Psoas muscle (tissue), 8 donors: ENCODE results near the gene CHRDL2. TPM values are rescaled to one million over a fixed set of nuclear protein-coding genes. Genes with fewer than 3 reads are reported as not detected.

ENCODE experiments used
- ATAC-seq, 4 donors: fragments of 200-7000 bp; cut with Tn5 transposase; one replicate each; pipeline ENCODE4 v1.9.1; 2020; ENCODE audit warnings: moderate library complexity in 3 of 4, mild to moderate bottlenecking in 2 of 4
- DNase-seq, 2 donors: peaks; one replicate each; pipeline ENCODE4 v3.0.0-alpha.2; 2020
- H3K27ac ChIP-seq: fragments of 200-600 bp; one replicate; pipeline ENCODE4 v1.8.0; 2022
- H3K27me3 ChIP-seq, 3 donors: fragments of 200-600 bp in 1 of 3; one replicate each; pipeline versions ENCODE4 v1.6.1 to v1.8.0; 2013 to 2022; ENCODE audit warnings: low read length in 2 of 3, mild to moderate bottlenecking in 2 of 3, moderate library complexity in 1 of 3; ENCODE audit not compliant: insufficient read depth in 3 of 3
- H3K36me3 ChIP-seq, 2 donors: fragments of 200-600 bp in 1 of 2; one replicate each; pipeline versions ENCODE4 v1.6.1 to v1.8.0; 2013 to 2022; ENCODE audit warnings: low read depth in 1 of 2, mild to moderate bottlenecking in 1 of 2, moderate library complexity in 1 of 2; ENCODE audit not compliant: insufficient read depth in 1 of 2
- H3K4me1 ChIP-seq: fragments of 200-600 bp; one replicate; pipeline ENCODE4 v1.8.0; 2022
- H3K4me3 ChIP-seq: fragments of 200-600 bp; one replicate; pipeline ENCODE4 v1.8.0; 2022; ENCODE audit warnings: mild to moderate bottlenecking
- H3K9me3 ChIP-seq: fragments of 200-600 bp; one replicate; pipeline ENCODE4 v1.8.0; 2022
- CTCF ChIP-seq: fragments of 200-600 bp; IDR thresholded peaks from one replicate; pipeline ENCODE4 v1.8.0; 2022; ENCODE audit warnings: antibody characterized with exemption
- WGBS, 3 donors: extraction: QIAGEN DNeasy Blood & Tissue Kit; methylation state at CpG; one replicate each; pipeline versions ENCODE4 v1.1.6 to v1.1.7; 2013; 5-methylcytosine and 5-hydroxymethylcytosine counted together
- intact Hi-C, 2 donors: fragments of 100-400 bp; cut with DNase I; formaldehyde crosslinking; loops; one replicate each; pipeline versions ENCODE4 v1.11.0 to v1.14.2; 2022
- polyA plus RNA-seq, 3 donors: library from polyadenylated mRNA; stranded (reverse); fragments of 200-250 nt; gene quantifications; one replicate each; pipeline ENCODE4 v1.2.3, GENCODE V29; 2013
- total RNA-seq, 4 donors: library from RNA; stranded (reverse); fragmentation: NEBNext Ultra II Directional in 2 of 4; extraction: Animal tissue kit (Norgen Biotek cat#: 25700) in 2 of 4; gene quantifications; one replicate each; pipeline versions ENCODE4 v1.2.1 to v1.2.4, GENCODE V29; 2021 to 2023
- donor health status: healthy with polysubstance abuse.
- donor health status: DM: no; HTN: no; CAD: no; lungs with moderate emphysema.
- donor health status: Bipolar disorder and iron deficiency.
- donor health status: healthy.
- donor health status: DM: yes; HTN: yes; CAD: no.
- donor health status: DM: no; HTN: no; CAD: no.
- donor health status: DM: no; HTN: no; CAD: no.
- donor health status: DM: yes; HTN: yes; CAD: no.

CHRDL2 gene
- total and polyA plus RNA-seq, 7 donors: 0.39 to 14.1 (median 3.1) TPM

DNA sequence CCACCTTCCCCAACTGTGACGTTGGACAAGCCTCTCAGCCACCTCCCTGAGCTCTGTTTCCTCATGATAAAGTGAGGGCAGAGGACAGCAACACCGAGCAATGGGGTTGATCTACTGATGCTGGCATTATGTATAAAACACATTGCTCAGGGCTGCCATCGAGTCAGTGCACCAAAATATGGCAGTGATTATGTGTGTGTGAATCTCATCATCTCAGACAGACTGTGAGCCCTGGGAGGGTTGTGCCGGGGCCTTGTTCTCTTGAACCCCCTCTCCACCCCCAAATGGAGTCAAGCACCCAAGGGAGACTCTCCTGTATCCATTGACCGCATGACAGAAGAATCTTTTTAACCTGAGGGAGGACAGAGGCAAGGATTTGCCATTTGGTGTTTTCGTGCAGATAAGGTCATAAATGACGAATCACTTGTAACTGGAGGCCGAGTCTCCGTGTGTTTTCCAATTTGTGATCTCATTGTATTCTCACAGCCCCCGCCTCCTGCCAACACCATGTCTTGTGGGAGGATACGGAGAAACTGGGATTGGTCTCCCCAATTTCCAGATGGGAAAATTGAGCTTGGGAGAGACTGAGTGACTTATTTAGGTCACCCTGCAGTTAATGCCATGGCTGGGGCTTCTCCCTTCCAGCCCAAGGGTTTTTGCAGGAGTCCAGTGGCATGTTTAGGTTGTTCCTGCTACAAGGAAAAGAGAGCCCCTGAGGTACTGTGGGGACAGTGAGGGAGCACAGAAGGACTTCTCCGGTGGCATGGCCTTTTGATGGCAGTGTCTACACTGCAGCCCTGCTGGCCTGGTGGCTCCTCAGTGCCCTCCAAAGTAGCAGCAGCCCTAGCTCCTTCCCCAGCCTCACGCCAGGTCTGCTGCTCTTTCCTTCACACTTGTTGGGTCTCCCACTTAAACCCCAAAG, 52.4 kb downstream of the CHRDL2 start:
- no peak for TF ChIP-seq CTCF
- 70 to 78% (median 72%) methylated on average over 13 of the region's 13 CpGs for WGBS, 3 donors
- ATAC-seq: no peak
- Histone ChIP-seq H3K9me3 (no peaks in the 10 kb centered on the region), H3K27me3 (no peaks in the 10 kb centered on the region), H3K27ac (no peak overlapping the region), H3K4me1 (peaks cover 18% of the 10 kb centered on the region), H3K36me3 (no peaks in the 10 kb centered on the region), H3K4me3 (no peak overlapping the region)
- no peak for DNase-seq
- intact Hi-C loops: no loop called here

- WGBS, 3 donors: 85 to 87% (median 87%) methylated on average over 5 of the region's 5 CpGs
- DNase-seq: no peak
- no peak overlapping the region for H3K27ac ChIP-seq
These were observed 53.2 kb downstream of the CHRDL2 start for GRCh38 chr11:74678041-74678440.

GRCh38 chr11:74677131-74677530, 54.1 kb downstream of the CHRDL2 start:
- ATAC-seq (no peak), DNase-seq (no peak)
- Histone ChIP-seq H3K4me3 (no peak overlapping the region), H3K9me3 (no peaks in the 10 kb centered on the region), H3K36me3 (no peaks in the 10 kb centered on the region), H3K27me3 (no peaks in the 10 kb centered on the region), H3K4me1 (peaks cover 24% of the 10 kb centered on the region), H3K27ac (no peak overlapping the region)
- TF ChIP-seq CTCF: no peak
- intact Hi-C loops: no loop called here
- 54 to 70% (median 58%) methylated on average over 6 of the region's 6 CpGs for WGBS, 3 donors

More at GRCh38 chr11:74678041-74678440, 53.2 kb downstream of the CHRDL2 start:
- ATAC-seq: no peak
- no peaks in the 10 kb centered on the region for H3K27me3 ChIP-seq
- no peaks in the 10 kb centered on the region for H3K9me3 ChIP-seq
- intact Hi-C loops: no loop called here
- no peaks in the 10 kb centered on the region for H3K36me3 ChIP-seq
- H3K4me1 ChIP-seq: peaks cover 19% of the 10 kb centered on the region
- no peak overlapping the region for H3K4me3 ChIP-seq
- no peak for TF ChIP-seq CTCF

DNA sequence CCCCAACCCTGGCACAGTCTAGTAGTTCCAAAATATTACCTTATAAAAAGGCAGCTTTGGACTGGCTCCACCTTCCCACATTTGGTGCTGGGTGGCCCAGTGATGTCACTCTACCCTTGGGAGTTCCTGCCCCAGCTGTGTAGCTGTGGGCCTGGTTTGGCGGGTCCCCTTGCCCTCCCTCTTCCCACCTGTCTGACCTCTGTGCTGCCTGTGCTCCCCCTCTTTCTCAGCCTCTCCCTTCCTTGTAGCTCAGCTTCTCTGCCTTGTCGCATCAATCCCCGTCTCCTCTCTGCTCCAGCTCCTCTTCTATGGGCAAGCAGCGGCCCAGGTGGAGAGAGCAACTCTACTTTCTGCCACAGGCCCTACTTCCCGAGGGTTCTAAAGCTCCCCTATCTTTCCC, 54.6 kb downstream of the CHRDL2 start:
- 68 to 82% (median 81%) methylated on average over 5 of the region's 5 CpGs for WGBS, 3 donors
- no peaks in the 10 kb centered on the region for H3K36me3 ChIP-seq
- H3K9me3 ChIP-seq: no peaks in the 10 kb centered on the region
- H3K4me1 ChIP-seq: peaks cover 22% of the 10 kb centered on the region
- H3K4me3 ChIP-seq: no peak overlapping the region
- H3K27ac ChIP-seq: no peak overlapping the region
- no peak for DNase-seq
- no peak for ATAC-seq
- H3K27me3 ChIP-seq: no peaks in the 10 kb centered on the region
- intact Hi-C loops: no loop called here
- TF ChIP-seq CTCF: no peak
